GM12878 (cell line): ENCODE results near the gene CNKSR3.

Experiments
- BCL11A ChIP-seq: IDR thresholded peaks from 2 replicates; pipeline ENCODE4 v1.6.1; 2011; ENCODE audit warnings: low read depth, low read length
- EP300 ChIP-seq, 2 experiments: fragments of 150-350 bp in 1 of 2; IDR thresholded peaks; 2 replicates each; pipeline ENCODE4 v1.6.1; 2011 to 2012; ENCODE audit warnings: low read depth in 2 of 2, low read length in 2 of 2, borderline replicate concordance in 1 of 2, improper control_type of control experiment in 1 of 2, inconsistent platforms in 1 of 2; ENCODE audit not compliant: control insufficient read depth in 1 of 2
- EZH2 ChIP-seq: IDR thresholded peaks from 2 replicates; pipeline ENCODE4 v1.6.1; 2012; ENCODE audit warnings: low read depth, mild to moderate bottlenecking, control low read depth, inconsistent platforms, low read length, borderline replicate concordance; ENCODE audit not compliant: control insufficient read depth
- FOS ChIP-seq: IDR thresholded peaks from 3 replicates; pipeline ENCODE4 v1.6.1; 2011; ENCODE audit warnings: borderline replicate concordance; ENCODE audit not compliant: insufficient read length; ENCODE audit errors: extremely low read depth
- POLR2A ChIP-seq: IDR thresholded peaks from 2 replicates; pipeline ENCODE4 v1.6.1; 2011; ENCODE audit warnings: low read depth, mild to moderate bottlenecking, low read length
- POLR2AphosphoS5 ChIP-seq: IDR thresholded peaks from 2 replicates; pipeline ENCODE4 v1.6.1; 2011; ENCODE audit warnings: mild to moderate bottlenecking, low read length, inconsistent platforms
- SREBF2 ChIP-seq: IDR thresholded peaks from 2 replicates; pipeline ENCODE4 v1.6.1; 2012; ENCODE audit warnings: mild to moderate bottlenecking, low read length
- TCF7 ChIP-seq: IDR thresholded peaks from 2 replicates; pipeline ENCODE4 v1.6.1; 2014; ENCODE audit warnings: antibody characterized with exemption, borderline replicate concordance
- USF2 ChIP-seq: IDR thresholded peaks from 2 replicates; pipeline ENCODE4 v1.6.1; 2011; ENCODE audit warnings: low read depth, low read length, improper control_type of control experiment, borderline replicate concordance

- no peak for TF ChIP-seq SREBF2
- no peak for TF ChIP-seq EP300 (IDR thresholded peaks at IDR 0.05; ENCODE audit: borderline replicate concordance in 1 of 2, control insufficient read depth in 1 of 2, low read depth in 2 of 2, low read length in 2 of 2)
- TF ChIP-seq BCL11A, result no peak
- no peak for TF ChIP-seq USF2
- TF ChIP-seq TCF7, result no peak
- TF ChIP-seq EZH2, result no peak
- no peak for TF ChIP-seq FOS
- TF ChIP-seq POLR2AphosphoS5, result no peak
- TF ChIP-seq POLR2A, result no peak
These were observed 38.7 kb upstream of the CNKSR3 start for GRCh38 chr6:154549179-154549578.
